A549 (cell line): ENCODE results near the gene PLEKHA6.
"Not testable (repeated sequence)": the region's sequence is repeated elsewhere in the genome, so short reads cannot be mapped to it uniquely, and the experiment has no call there.

Experiments used
- BHLHE40 ChIP-seq: IDR thresholded peaks from 2 replicates; pipeline ENCODE4 v1.6.1; 2012; ENCODE audit warnings: low read depth, low read length, inconsistent platforms
- CBX2 ChIP-seq: fragments of 200-600 bp; sonication (generic); IDR thresholded peaks from 2 replicates; pipeline ENCODE4 v1.6.1; 2016; ENCODE audit warnings: low read depth, mild to moderate bottlenecking, borderline replicate concordance
- CEBPB ChIP-seq, 2 experiments: fragments of >200 bp in 1 of 2; sonication (Bioruptor Twin) in 1 of 2; formaldehyde crosslinking in 1 of 2; IDR thresholded peaks; 2 replicates each; pipeline ENCODE4 v1.6.1; 2012 to 2016
- CHD2 ChIP-seq: fragments of 150-350 bp; IDR thresholded peaks from 2 replicates; pipeline ENCODE4 v1.6.1; 2014; ENCODE audit warnings: low read length; ENCODE audit not compliant: partially characterized antibody
- NPAS2 ChIP-seq: fragments of 250-450 bp; sonication (Bioruptor Pico); IDR thresholded peaks from 2 replicates; pipeline ENCODE4 v1.8.0; 2022; ENCODE audit warnings: mild to moderate bottlenecking, moderate library complexity, borderline replicate concordance
- POLR2A ChIP-seq: IDR thresholded peaks from 2 replicates; pipeline ENCODE4 v1.6.1; 2012; ENCODE audit warnings: mild to moderate bottlenecking, low read length
- RAD21 ChIP-seq, 2 experiments: fragments of >200 bp in 1 of 2; sonication (Bioruptor Twin) in 1 of 2; formaldehyde crosslinking in 1 of 2; IDR thresholded peaks in 1 of 2; conservative IDR thresholded peaks in 1 of 2; 2 replicates in 1 of 2; 3 replicates in 1 of 2; pipeline ENCODE4 v1.6.1; 2012 to 2018; ENCODE audit warnings: inconsistent platforms in 1 of 2
- RCOR1 ChIP-seq: fragments of 150-350 bp; IDR thresholded peaks from 2 replicates; pipeline ENCODE4 v1.6.1; 2014; ENCODE audit warnings: antibody characterized with exemption, low read length, low read depth
- RFX5 ChIP-seq: fragments of 450-650 bp; IDR thresholded peaks from 2 replicates; pipeline ENCODE4 v1.7.1; 2014; ENCODE audit warnings: antibody characterized with exemption, mild to moderate bottlenecking, moderate library complexity
- TF ChIP-seq, protein P1 (sequence below): fragments of 200-600 bp; sonication (generic); IDR thresholded peaks from 2 replicates; pipeline ENCODE4 v1.6.1; 2016; ENCODE audit warnings: antibody characterized with exemption, mild to moderate bottlenecking, moderate library complexity
- TF ChIP-seq, protein P2 (sequence below): fragments of >200 bp; sonication (Bioruptor Twin); formaldehyde crosslinking; IDR thresholded peaks from 3 replicates; pipeline ENCODE4 v1.5.1; 2016

DNA sequence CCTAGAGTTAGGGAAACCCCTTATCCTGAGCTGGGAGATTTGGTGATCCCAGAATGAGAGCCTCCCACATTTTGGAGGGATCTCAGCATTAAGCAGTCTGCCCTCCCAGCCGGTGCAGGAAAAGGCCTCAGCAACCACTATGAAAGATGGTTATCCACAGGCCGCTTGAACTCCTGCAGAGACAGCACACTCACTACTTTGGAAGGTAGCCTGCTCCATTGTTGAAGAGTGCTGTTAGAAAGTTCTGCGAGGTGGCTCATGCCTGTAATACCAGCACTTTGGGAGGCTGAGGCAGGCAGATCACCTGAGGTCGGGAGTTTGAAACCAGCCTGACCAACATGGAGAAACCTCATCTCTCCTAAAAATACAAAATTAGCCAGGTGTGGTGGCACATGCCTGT lies 48.8 kb downstream of the PLEKHA6 start:
- TF ChIP-seq CEBPB (IDR thresholded peaks at IDR 0.05); POLR2A; RFX5; RCOR1; NPAS2 (CRISPR knock-in tag); CHD2; BHLHE40; CBX2; RAD21 (conservative IDR thresholded peaks at IDR 0.05 in 1 of 2, IDR thresholded peaks at IDR 0.05 in 1 of 2): not testable (repeated sequence)
- TF ChIP-seq, protein P1, sequence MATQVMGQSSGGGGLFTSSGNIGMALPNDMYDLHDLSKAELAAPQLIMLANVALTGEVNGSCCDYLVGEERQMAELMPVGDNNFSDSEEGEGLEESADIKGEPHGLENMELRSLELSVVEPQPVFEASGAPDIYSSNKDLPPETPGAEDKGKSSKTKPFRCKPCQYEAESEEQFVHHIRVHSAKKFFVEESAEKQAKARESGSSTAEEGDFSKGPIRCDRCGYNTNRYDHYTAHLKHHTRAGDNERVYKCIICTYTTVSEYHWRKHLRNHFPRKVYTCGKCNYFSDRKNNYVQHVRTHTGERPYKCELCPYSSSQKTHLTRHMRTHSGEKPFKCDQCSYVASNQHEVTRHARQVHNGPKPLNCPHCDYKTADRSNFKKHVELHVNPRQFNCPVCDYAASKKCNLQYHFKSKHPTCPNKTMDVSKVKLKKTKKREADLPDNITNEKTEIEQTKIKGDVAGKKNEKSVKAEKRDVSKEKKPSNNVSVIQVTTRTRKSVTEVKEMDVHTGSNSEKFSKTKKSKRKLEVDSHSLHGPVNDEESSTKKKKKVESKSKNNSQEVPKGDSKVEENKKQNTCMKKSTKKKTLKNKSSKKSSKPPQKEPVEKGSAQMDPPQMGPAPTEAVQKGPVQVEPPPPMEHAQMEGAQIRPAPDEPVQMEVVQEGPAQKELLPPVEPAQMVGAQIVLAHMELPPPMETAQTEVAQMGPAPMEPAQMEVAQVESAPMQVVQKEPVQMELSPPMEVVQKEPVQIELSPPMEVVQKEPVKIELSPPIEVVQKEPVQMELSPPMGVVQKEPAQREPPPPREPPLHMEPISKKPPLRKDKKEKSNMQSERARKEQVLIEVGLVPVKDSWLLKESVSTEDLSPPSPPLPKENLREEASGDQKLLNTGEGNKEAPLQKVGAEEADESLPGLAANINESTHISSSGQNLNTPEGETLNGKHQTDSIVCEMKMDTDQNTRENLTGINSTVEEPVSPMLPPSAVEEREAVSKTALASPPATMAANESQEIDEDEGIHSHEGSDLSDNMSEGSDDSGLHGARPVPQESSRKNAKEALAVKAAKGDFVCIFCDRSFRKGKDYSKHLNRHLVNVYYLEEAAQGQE, result not testable (repeated sequence)
- TF ChIP-seq, protein P2, sequence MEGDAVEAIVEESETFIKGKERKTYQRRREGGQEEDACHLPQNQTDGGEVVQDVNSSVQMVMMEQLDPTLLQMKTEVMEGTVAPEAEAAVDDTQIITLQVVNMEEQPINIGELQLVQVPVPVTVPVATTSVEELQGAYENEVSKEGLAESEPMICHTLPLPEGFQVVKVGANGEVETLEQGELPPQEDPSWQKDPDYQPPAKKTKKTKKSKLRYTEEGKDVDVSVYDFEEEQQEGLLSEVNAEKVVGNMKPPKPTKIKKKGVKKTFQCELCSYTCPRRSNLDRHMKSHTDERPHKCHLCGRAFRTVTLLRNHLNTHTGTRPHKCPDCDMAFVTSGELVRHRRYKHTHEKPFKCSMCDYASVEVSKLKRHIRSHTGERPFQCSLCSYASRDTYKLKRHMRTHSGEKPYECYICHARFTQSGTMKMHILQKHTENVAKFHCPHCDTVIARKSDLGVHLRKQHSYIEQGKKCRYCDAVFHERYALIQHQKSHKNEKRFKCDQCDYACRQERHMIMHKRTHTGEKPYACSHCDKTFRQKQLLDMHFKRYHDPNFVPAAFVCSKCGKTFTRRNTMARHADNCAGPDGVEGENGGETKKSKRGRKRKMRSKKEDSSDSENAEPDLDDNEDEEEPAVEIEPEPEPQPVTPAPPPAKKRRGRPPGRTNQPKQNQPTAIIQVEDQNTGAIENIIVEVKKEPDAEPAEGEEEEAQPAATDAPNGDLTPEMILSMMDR, result not testable (repeated sequence)
